Mesodermal cell (in vitro differentiated cells): ENCODE data around the gene PLD1.

Source experiments
- H3K27ac ChIP-seq: 2 replicates; pipeline ENCODE4 v1.7.0; 2013; ENCODE audit warnings: mild to moderate bottlenecking, low read depth, low read length, moderate library complexity; ENCODE audit not compliant: severe bottlenecking
- H3K36me3 ChIP-seq: 2 replicates; pipeline ENCODE4 v1.7.1; 2013; ENCODE audit warnings: mild to moderate bottlenecking, low read length, moderate library complexity; ENCODE audit not compliant: control insufficient read depth, insufficient read depth
- H3K4me1 ChIP-seq: one replicate; pipeline ENCODE4 v1.7.1; 2013; ENCODE audit warnings: mild to moderate bottlenecking, low read length; ENCODE audit not compliant: insufficient read depth, control insufficient read depth, poor library complexity, severe bottlenecking
- H3K4me3 ChIP-seq: 2 replicates; pipeline ENCODE4 v1.7.0; 2013; ENCODE audit warnings: low read length, control low read depth, mild to moderate bottlenecking; ENCODE audit not compliant: insufficient read depth, poor library complexity, severe bottlenecking; ENCODE audit errors: extremely low read depth
- H3K9me3 ChIP-seq: 2 replicates; pipeline ENCODE4 v1.7.1; 2013; ENCODE audit warnings: mild to moderate bottlenecking, low read length, moderate library complexity; ENCODE audit not compliant: control insufficient read depth
- WGBS, 2 experiments: methylation state at CpG; one replicate each; pipeline ENCODE4 v1.1.5; 2013; ENCODE audit warnings: missing lambda C conversion rate in 2 of 2; ENCODE audit not compliant: insufficient coverage in 2 of 2; 5-methylcytosine and 5-hydroxymethylcytosine counted together

PLD1 gene

DNA sequence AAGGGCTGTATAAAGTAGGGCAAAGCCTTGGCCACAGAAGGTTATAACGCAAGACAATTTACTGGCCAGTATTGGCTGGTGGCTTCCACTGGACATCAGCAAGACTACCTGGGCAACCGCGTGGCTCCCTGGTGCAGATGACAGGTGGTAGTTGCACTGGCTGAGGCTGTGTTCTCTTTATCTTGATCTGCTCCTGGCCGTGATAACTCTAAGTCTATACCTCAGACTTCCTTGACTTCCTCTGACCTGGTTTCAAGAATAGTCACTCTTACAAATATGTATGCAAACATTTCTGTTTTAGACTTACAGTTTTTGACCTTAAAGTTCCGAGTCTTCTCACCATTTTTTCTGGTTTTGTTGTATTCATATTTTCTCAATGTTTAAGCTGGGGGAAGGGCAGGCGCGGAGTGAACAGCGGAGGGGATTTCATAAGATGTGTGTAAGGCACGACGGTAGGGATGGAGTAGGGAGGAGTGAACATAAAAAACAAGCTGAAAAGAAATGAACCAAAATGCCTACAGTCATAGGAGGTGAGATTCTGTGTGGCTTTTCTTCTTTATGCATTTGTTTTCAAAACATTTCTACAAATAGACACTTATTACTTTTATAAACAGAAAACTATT lies 17.7 kb upstream of the PLD1 start:
- Histone ChIP-seq H3K36me3 (no peaks in the 10 kb centered on the region), H3K9me3 (no peaks in the 10 kb centered on the region), H3K27ac (no peak overlapping the region), H3K4me3 (no peak overlapping the region), H3K4me1 (peaks cover 12% of the 10 kb centered on the region)
- WGBS, 2 experiments: 90 to 96% methylated on average over 2 to 7 of the region's 10 CpGs

DNA sequence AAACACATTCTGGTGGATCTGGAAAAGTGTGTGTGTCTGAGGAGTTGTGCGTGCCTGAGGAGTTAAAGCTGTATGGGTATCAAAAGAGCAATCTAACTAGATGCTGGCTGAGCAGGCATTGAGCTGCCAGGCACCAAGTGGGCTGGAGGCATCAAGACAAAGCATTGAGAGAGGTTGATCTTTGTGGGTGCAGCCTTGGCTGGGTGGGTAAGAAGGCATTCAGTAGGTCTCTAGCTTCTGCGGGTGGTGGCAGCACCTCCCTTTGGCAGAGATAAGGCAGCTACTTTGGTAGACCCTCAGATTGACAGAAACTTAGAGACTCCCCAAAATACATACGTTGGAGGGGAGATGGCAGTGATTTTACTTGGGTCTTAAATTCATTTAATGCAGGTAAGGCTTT lies 17.1 kb upstream of the PLD1 start:
- H3K9me3 ChIP-seq: no peaks in the 10 kb centered on the region
- H3K4me1 ChIP-seq: peaks cover 12% of the 10 kb centered on the region
- H3K4me3 ChIP-seq: no peak overlapping the region
- no peak overlapping the region for H3K27ac ChIP-seq
- H3K36me3 ChIP-seq: no peaks in the 10 kb centered on the region
- 100% methylated on average over 2 of the region's 3 CpGs for WGBS, 2 experiments

DNA sequence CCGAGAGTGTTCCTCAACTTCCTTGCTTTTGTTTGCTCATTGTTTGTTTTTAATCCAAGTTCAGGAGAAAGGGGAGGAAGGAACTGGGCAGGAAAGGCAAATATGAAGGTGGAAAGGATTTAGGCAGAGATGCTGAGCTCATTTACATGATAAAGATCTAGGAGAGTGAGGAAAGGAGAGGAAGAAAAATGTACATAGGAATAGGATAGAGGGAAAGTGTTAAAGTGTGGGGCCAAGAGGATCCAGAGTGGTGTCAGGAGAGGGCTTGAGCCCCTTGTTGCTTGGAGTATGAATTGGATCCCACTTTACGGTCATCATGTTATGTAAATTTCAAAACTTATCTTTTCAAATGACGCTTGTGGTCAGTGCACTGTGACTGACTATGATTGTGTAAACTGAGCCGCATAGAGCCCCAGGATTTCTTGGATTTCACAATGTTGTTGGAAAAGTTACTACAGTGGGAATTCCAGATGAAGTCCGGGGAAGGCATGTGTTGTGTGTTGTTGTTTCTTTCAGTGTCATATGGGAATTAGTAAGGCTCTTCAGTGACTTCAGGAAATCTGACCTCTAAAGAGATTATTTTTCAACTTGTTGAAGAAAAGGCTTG lies 15.0 kb upstream of the PLD1 start:
- Histone ChIP-seq H3K9me3 (no peaks in the 10 kb centered on the region), H3K4me1 (peaks cover 12% of the 10 kb centered on the region), H3K27ac (no peak overlapping the region), H3K36me3 (no peaks in the 10 kb centered on the region), H3K4me3 (no peak overlapping the region)
- WGBS, 2 experiments: 62 to 69% methylated on average over 4 to 5 of the region's 5 CpGs

DNA sequence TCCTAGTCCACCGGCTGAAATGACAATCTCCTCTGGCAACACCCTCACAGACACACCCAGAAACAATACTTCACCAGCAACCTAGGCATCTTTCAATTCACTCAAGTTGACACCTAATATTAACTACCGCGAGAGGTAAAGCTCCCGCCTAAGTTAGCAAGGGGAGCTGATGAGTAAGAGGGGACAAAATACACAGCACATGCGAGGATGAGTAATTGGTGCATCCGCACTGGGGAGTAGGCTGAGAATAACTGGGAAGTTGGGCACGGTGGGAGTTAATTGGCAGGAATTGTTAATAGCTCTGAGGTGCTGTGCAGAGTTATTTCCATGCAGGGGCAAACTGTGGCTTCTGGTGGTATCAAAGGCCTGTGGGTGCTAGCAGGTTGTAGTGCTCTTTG lies 14.5 kb upstream of the PLD1 start:
- 63 to 65% methylated on average over 3 of the region's 7 CpGs for WGBS, 2 experiments
- peaks cover 9% of the 10 kb centered on the region for H3K4me1 ChIP-seq

DNA sequence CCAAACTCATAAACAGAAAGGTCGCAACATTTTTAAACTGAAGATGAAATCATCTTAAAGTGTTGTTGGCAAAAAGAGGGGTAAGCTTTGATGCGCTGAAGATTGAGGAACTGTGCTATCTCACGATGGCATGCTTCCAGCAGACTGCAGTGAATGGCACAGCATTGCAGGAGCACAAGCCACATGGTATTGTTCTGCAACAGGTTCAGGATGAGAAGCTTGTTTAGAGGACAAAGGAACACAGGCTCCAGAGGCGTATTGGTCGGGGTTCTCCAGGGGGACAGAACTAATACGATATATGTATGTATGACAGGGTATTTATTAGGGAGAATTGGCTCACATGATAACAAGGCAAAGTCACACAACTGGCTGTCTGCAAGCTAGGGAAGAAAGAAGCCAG lies 13.8 kb upstream of the PLD1 start:
- H3K36me3 ChIP-seq: no peaks in the 10 kb centered on the region
- peaks cover 9% of the 10 kb centered on the region for H3K4me1 ChIP-seq
- no peaks in the 10 kb centered on the region for H3K9me3 ChIP-seq
- H3K4me3 ChIP-seq: no peak overlapping the region
- H3K27ac ChIP-seq: no peak overlapping the region
- 89 to 96% methylated on average over 5 to 6 of the region's 6 CpGs for WGBS, 2 experiments

More for the DNA sequence above, 14.5 kb upstream of the PLD1 start:
- no peak overlapping the region for H3K27ac ChIP-seq
- no peak overlapping the region for H3K4me3 ChIP-seq
- H3K9me3 ChIP-seq: no peaks in the 10 kb centered on the region
- no peaks in the 10 kb centered on the region for H3K36me3 ChIP-seq

DNA sequence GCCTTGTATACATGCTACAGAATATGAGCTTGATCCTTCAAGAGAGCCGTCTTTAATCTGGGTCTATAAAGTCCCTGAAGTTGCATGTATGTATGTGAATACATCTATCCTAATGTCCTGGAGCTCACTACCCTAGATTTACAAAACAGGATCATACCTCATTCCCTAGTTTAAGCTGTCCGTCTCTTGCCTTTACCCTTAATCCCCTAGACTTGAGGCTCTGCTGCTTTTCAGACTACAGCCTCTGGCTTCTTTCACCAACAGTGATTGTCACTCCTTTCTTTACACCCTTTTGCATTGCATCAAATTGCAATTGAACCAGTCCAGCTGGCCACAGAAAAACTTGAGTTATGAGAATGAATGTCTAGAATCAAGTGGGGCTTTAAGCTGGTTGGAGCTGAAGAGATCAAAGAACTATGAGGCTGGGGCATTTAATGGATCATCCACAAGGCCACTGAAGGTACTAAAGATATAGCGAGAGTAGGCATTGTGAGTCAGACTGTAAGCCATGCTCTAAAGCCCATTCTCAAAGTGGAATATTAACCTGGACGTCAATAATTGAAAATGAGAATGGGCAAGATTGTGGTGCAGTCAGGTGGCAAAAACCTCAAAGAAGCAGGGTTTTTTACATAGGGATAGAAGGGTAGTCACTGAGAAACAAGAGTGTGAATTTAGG lies 12.3 kb upstream of the PLD1 start:
- Histone ChIP-seq H3K4me3 (no peak overlapping the region), H3K4me1 (peaks cover 9% of the 10 kb centered on the region), H3K9me3 (no peaks in the 10 kb centered on the region), H3K36me3 (no peaks in the 10 kb centered on the region), H3K27ac (no peak overlapping the region)
- WGBS, 2 experiments: 88 to 96% methylated on average over 3 of the region's 4 CpGs

DNA sequence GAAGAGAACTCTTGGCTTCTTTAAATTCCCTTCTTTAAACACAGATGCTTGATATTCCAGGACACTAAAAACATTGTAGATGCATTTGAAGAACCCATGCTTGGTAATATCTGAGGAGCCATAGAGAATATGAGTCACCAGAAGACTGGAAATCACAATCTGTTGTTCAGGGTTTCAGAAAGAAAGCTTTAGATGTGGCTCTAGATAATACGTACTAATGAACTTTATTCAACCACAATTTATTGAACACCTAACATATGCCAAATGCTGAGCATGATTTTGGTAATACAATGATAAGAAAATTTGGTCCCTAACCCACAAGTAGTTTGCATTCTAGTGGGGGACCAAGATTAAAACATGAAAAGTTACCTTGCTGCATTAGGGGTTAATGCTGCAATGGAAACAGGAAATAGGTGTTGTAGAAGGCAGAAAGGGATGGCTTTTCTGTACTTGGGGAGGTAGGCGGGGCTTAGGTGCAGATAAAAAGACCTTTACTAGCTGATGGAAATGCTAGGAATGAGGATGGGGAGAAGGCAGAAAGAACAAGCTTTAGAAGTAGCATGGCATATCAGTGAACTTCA lies 11.6 kb upstream of the PLD1 start:
- H3K4me1 ChIP-seq: peaks cover 9% of the 10 kb centered on the region
- no peaks in the 10 kb centered on the region for H3K9me3 ChIP-seq
- no peaks in the 10 kb centered on the region for H3K36me3 ChIP-seq
- 67 to 77% methylated on average over 1 of the region's 2 CpGs for WGBS, 2 experiments
- no peak overlapping the region for H3K4me3 ChIP-seq
- no peak overlapping the region for H3K27ac ChIP-seq

DNA sequence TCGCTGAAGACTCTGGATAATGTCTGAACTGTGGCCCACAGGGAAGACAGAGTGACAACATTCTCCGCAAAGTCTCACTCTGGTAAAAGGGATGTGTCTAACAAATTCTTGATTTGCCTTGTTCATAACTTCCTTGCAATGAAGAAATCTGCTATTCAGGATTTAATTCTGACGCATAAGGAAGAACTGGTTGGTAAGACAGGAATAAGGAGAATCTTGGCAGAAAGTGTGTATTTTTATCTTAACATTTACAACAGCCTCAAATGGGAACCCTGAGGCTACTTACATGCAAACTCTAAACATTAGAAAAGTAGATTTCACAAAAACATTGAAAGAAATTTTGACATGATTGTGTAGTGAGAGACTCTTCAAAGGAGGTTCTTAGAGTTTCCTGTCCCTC lies 10.8 kb upstream of the PLD1 start:
- no peak overlapping the region for H3K4me3 ChIP-seq
- no peaks in the 10 kb centered on the region for H3K9me3 ChIP-seq
- peaks cover 9% of the 10 kb centered on the region for H3K4me1 ChIP-seq
- H3K27ac ChIP-seq: no peak overlapping the region
- WGBS, 2 experiments: 96 to 98% methylated on average over 2 of the region's 3 CpGs
- no peaks in the 10 kb centered on the region for H3K36me3 ChIP-seq

DNA sequence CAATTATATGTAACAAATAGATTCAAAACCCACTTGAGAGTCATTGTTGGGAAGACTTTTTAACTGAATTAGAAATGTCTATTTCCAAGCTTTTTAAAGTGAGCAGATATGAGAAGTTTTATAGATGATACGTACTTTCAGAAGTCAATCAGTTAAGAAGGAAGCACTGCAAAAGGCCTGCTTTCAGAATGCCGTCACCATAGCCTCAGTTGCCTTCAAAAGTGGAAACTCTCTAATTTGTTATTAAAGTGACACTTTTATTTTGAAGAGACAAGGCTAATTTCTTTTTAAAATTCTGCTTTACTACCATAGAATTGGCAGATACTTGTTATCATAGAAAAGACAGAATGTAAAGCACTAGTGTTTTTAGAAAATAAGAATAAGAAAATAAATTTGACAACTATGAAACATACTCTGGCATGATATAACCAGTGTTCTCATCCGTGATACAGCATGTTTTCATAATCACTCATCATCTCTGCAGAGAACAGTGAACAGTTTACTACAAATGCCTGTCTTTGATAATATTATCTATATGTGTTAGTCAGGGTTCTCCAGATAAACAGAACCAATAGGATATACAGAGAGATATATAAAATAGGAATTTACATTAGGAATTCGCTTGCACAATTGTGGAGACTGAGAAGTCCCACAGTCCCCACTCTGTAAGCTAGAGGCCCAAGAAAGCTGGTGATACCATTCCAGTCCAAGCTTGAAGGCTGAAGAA lies 7.0 kb upstream of the PLD1 start:
- Histone ChIP-seq H3K9me3 (no peaks in the 10 kb centered on the region), H3K27ac (no peak overlapping the region), H3K36me3 (no peaks in the 10 kb centered on the region), H3K4me1 (no peaks in the 10 kb centered on the region), H3K4me3 (no peak overlapping the region)
- WGBS, 2 experiments: 100% methylated on average over 1 of the region's 4 CpGs; no CpG with 5 or more reads in 1 of the 2 experiments

DNA sequence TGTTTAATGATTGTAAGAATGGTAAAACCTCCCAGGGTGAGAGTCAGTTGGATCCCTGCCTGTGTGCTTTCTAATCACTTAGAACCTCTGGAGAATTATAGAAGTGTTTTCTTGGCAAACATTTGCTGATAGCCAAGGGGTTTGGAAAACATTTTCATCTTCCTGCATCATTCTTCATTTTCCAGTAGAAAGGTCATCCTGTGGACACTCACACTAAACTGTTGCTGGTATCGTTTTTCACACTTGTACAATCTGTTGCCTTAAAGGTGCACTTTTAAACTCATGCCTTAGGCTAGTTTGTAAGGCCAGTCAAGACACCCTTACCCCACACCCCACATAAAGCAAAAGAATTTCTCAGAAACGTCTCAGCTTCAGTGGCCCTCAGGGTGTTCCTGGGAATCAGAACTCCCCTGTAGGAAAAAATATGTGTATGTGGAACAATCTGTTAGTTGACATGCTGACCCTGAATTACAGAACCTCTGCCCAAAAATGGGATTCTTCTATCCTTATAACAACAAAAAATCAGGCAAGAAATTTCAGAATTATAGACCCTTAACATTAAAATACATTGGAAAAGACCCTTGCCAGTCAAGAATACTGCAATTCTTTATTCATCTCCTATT lies 5.8 kb upstream of the PLD1 start:
- Histone ChIP-seq H3K4me1 (peaks cover 10% of the 10 kb centered on the region), H3K9me3 (no peaks in the 10 kb centered on the region), H3K27ac (no peak overlapping the region), H3K4me3 (no peak overlapping the region), H3K36me3 (no peaks in the 10 kb centered on the region)
- WGBS, 2 experiments: 78 to 100% methylated on average over 1 of the region's 2 CpGs
